GM19240 (cell line): ENCODE measurements around the gene PDE7B.

Source experiments
- DNase-seq: peaks from one replicate; pipeline ENCODE4 v3.0.0; 2011; ENCODE audit warnings: low spot score; ENCODE audit not compliant: insufficient read length

Gene PDE7B

DNA sequence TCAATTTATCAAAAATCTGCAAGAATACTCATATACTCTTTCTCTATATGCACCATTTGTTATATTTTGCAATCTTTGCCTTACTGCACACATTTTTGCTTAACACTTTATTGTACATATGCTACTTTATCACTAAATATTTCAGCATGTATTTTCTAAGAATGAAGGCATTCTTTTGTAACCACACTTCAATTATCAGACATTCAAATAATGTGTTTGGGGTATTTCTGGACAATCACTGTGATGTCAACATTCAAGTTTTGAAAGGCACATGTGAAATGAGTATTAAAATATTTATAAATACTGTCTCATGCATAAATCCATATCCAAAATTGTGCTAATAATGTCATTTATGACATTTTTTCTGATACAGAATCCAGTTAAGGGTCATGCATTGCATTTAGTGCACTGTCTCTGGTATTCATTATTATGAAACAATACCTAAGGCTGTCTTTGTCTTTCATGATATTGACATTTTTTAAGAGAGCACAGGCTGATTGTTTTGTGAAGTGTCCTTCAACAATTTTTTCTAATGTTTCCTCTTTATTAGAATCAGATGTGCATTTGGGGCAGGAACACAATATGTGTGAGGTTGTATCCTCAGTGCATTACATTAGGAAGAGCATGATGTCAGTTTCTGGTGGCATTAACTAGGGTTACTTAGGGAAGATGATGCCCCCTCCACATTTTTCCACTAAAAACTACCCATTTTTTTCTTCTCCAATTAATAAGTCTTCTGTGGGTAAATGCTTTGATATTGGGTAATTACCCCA, 292.9 kb downstream of the PDE7B start:
- DNase-seq = no peak

DNA sequence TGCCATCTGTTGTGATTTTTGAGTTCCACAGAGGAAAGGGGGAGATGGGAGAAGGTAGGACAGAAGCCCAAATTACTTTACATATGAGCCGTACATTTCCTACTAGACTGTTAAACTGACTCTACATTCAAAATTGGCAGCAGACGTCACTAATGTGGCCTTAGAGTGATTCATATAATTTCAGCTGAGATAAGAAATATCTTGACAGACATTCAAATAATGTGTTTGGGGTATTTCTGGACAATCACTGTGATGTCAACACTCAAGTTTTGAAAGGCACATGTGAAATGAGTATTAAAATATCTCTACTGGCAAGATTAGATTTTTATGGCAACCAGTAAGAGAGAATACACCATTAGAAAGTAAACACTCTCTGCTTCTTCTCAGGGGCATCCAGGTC, 294.6 kb downstream of the PDE7B start:
- DNase-seq = no peak

DNA sequence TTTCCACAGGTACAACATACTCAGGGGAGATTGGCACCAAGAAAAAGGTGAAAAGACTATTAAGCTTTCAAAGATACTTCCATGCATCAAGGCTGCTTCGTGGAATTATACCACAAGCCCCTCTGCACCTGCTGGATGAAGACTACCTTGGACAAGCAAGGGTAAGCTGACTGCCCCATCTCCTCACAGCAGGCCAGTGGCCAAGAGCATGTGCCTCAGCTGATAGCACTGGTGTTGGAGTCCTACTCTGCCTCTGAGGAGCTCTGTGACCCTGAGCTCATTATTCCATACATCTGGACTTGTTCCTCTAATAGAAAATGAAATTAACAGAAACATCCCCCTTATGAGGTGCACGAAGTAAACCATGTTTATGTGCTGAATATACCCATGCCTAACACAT, 295.8 kb downstream of the PDE7B start:
- DNase-seq = no peak

DNA sequence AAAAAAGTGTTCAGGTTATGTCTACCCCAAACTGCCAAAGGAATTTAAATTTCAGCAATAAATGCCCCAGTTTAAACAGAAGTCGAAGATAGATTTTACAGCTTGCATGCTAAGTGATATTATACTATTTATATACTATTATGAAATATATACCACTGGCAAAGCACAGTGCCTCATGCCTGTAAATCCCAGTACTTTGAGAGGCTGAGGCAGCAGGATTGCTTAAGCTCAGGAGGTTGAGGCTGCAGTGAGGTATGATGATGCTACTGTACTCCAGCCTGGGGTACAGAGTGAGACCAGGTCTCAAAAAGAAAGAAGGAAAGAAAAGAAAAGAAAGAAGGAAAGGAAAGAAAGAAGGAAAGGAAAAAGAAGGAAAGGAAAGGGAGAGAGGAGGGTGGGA, 296.6 kb downstream of the PDE7B start:
- DNase-seq = no peak

DNA sequence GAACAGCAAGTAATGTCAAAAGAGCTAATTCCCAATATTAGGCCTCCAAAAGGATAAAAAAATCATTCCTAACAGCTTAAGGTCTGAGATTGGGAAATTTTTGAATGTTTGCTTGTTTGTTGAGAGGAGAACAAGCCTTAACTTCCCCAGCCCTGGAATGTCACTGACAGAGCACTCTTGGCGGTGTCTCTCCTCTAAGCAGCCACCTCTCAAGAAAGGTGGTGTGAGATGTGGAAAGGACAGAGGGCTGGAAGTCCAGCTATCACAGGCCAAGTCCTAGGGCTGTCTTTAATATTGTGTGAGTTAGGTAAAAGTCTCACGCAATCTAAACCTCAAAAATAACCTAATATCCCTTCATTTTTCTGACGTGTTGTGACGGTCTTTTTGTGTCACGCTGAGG, 297.0 kb downstream of the PDE7B start:
- no peak for DNase-seq

DNA sequence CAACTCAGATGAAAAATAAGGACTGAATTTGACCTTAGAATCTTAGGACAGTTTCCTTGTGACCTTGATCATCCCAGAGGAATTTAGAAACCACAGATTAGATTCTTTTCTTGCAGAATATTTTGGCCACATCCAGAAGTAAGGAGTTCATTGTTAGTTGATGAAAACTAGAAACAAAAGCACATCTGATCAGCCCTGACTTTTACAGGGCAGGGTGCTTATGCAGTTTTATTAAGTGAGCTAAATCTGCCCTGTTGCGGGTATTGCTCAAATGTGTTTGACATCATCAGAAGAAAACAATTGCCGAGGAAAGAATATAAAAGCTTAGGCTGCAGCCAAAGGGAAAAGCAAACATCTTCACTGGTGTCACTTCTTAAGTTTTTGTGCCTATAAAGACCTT, 297.8 kb downstream of the PDE7B start:
- DNase-seq = no peak

DNA sequence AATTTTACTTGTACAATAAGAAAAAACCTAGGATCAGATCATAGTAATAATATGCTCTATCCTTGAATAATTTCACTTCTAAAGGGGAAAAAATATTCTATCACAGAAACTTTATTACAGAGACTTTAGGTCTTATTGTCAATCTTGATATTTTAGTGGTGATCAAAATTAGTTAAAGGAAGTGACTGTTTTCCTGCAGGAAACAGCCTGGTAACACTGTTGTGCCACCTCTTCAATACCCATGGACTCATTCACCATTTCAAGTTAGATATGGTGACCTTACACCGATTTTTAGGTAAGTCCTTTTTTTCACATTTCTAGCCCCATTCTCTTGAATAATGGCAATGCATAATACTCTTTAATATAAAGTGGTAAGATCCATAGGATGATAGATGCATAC, 299.5 kb downstream of the PDE7B start:
- DNase-seq = no peak

DNA sequence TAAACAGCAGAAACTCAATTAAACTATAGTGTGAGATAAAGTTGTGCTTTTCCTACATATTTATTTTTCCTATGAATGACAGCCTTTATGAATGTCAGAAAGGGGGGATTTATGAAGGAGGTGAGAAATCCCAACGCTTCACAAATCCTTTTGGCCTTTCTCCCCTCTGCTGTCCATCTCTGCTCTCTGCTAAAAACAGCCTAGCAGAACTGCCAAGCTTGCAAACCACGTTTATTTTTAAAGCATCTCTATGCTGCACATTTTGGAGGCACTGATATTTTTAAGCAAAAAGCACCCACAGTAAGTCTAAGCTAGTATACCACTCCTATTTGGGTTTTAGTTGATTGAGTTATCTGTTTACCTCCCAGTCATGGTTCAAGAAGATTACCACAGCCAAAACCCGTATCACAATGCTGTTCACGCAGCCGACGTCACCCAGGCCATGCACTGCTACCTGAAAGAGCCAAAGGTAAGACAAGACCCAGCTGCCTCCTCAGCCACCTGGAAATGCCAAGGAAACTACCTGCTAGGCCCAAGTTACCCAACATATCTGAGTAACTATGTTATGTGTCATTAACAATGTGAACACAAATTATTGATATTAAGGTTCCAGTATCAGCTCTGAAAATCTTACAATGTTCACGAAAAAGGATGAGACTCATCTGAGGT, 302.3 kb downstream of the PDE7B start:
- no peak for DNase-seq

DNA sequence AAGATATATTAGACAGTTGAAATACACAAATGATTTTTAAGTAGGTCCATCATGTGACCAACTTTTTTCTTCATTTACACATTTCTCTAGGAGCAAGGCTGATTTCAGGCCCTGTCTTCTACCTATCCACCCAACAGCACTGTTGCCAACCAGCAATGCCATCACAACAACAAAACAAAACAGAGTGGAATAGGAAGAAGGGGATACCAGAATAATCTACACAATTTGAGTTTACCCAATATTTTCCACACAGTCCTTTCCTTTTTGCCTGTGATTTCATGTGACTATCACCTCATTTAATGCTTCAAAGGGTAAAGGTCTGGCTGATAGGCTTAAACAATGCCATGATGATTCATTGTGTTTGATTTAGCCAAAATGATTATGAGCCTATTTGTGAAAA, 303.7 kb downstream of the PDE7B start:
- no peak for DNase-seq

DNA sequence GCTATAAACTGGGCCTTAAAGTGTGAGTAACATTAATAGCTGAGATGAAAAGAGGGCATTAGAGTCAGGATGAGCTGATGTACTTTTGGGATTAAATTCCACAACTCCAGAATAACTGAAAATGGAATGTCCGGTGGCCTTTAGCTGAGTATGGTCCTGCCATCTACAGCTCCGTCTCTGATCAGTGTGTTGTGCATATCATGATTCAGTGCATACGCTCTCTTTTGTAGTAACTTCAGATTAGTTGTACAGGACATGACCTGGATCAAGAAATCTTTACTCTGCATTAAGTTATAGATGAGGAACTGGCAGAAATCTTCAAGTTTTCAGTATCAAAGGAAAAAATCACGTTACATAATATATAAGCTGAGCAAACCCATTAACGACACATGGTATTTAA, 306.2 kb downstream of the PDE7B start:
- DNase-seq = no peak

DNA sequence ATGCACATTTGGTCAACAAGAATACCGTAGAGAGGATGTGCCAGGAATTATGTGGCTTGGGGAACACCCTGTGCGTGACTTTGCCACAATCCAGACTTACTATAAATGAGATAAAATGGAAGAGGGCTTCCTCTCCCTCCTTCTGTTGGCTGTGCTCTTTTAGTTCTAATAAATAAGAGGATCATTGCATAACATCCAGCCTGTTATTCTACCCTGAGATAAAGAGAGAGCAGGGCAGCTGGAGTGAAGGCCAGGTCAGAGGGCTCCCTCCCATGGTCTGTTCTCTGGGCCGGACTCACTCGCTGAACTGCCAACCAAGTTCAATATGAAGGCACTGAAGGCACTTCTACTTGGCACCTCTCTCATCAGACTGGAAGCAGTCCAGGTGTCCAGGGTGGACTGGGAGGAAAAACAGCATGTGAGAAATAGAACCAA, 306.9 kb downstream of the PDE7B start:
- DNase-seq = no peak

DNA sequence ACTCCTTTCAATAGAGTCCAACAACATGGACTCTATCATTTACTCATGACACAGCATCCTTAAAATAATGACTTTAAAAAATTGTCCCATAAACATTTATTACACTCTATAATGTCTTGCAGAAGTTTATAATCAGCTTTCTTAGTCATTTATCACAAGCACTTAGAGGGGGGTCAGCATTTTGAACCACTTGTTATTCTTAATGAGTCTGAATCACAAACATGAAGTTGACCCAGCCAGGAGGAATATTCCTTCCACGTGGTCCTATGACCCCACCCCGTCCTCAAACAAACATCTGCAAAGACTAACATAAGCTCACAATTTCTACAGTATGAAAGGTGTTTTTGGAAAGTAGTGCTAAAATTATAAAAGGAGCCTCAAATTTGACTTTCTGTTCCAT, 307.5 kb downstream of the PDE7B start:
- no peak for DNase-seq

DNA sequence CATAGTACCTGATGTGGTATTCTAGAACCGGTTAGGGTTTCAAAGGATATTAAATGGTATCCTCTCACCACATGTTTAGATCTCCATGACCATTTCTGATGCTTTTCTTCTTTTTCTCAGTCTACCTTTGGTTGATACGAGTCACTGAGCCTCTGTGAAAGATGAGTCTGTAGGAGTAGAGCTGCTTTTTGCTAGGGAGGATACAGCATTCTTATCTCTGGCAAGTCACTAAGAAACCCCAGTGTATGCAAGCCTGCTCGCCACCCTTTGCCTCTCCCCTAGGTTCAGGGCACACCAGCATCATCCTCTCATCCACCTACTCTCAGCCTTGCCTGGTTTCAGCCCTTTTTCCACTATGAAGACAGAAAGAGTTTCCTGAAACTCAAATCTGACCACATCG, 308.7 kb downstream of the PDE7B start:
- no peak for DNase-seq

DNA sequence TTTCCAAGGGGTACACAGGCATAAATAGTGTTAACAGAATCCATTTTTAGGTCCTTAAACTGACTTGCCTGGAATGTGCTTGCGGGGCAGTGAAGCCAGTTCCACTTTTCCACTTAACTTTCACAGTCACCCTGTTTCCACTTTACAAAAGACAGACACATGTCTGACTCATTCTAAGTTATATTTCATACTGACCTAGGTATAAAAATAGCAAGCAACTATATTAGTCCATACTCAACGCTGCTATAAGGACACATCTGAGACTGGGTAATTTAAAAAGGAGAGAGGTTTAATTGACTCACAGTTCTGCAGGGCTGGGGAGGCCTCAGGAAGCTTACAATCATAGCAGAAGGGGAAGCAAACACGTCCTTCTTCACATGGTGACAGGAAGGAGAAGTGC, 310.4 kb downstream of the PDE7B start:
- no peak for DNase-seq

DNA sequence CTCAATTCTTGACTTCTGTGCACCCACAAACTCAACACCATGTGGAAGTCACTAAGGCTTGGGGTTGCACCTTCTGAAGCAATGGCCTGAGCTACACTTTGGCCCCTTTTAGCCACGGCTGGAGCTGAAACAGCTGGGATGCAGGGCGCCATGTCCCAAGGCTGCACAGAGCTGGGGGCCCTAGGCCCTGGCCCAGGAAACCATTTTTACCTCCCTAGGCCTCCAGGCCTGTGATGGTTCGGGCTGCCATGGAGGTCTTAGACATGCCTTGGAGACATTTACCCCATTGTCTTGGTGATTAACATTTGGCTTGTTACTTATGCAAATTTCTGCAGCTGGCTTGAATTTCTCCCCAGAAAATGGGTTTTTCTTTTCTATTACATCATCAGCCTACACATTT, 311.8 kb downstream of the PDE7B start:
- DNase-seq = no peak

DNA sequence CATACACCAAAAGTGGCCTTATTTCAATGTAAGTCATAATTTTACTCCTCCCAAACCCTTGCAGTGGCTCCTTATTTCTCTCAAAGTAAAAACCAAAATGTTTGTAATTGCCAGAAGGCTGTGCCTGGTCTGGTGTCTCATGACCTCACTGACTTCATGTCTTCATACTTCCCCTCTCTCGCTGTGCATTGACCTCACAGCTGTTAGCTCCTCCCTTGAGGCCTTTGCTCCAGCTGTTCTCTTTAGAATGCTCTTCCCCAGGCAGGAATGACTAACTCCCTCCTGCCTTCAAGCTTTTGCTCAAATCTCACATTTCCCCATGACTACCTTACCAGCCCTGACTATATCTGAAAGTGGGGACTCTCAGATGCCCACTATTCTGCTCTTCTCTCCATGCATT, 315.3 kb downstream of the PDE7B start:
- no peak for DNase-seq

DNA sequence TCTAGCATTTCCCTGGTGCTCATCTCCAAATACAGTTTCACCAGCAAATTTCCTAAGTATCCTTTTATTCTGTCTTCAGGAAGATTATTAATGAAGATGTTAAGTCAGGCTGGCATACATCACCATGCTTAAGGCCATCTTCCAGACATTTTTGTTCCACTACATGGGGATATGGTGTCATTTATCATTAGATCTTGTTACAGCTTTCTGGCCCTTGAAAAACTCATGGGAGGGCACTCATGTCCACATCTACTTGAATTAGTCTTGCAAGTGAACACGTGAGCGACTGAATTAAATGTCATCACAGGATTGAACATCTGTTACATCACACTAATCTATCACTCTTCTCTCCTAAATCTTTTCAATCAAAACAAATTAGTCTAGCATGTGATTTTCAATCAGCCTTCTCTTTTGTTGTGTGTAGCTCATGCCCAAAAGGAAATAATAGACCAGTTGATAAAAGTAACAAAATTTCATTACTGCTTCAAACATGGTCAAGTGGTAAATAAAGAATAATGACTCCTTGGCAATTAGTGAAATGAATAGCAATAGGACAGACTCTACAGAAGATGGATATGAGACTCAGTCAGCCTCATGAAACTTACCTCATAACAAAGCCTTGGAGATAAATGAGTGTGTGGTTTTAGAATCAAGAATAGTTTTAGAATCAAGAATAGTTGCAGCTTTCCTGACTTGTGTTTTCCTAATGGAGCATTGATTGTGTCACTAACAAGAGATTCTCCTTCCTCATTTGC, 318.1 kb downstream of the PDE7B start:
- DNase-seq = no peak

DNA sequence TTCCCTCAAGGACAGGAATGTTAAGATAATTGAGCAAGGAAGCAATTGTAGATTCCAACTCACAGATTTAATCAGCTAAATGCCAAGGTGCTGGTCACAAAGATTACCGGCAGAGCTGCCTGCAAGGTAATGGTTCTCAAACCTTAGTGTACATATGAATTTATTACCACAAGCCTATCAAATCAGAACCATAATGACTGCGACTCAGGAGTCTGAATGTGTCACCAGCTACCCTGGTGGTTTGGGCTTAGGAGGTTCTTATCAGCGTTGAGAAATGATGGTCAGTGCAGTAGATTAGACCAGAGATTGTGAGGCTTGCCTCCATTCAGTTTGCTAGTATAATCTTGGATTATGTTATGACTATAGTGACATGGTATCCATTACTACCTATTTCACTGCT, 319.7 kb downstream of the PDE7B start:
- DNase-seq = no peak

DNA sequence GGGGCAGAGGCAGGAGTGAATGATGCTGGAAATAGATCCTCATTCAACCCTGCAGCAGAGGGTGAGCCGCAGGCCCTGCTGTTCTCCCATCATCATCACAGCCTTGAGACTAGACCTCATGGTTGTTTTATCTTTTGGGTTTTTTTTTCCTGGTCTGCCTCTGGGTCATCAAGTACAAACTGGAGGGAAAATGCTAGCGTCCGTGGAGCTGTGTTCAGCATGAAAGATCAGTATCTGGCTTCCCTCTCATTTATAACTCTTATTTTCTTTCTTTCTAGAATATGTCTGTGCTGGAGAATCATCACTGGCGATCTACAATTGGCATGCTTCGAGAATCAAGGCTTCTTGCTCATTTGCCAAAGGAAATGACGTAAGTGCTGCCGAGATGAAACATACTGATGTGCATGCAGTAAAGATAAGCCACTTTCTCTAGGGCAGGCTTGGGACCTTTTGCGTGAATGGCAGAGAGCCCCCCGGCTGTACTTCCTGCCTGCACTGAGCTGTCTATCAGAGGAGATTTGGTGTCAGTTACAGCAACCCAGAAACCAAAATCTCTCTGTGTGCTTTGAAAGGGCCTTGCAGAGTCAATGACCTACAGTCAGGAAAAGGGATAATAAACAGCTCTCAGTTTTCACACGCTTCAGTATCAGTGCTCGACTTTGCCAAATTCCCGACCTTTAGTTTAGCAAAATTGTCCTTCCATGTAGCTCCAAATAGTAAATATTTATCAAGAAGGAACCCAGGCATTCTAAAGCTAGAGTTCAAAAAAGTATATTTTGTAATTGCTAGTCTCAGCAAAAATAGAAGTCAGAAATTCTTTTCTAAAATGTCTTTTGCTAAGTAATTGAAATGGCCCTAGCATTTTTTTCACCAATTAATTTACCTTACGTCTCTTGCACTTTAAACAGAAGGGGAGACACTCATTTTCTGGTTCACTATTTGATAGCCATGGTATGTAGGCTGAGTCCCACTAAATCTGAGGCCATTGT, 322.3 kb downstream of the PDE7B start:
- DNase-seq = no peak

DNA sequence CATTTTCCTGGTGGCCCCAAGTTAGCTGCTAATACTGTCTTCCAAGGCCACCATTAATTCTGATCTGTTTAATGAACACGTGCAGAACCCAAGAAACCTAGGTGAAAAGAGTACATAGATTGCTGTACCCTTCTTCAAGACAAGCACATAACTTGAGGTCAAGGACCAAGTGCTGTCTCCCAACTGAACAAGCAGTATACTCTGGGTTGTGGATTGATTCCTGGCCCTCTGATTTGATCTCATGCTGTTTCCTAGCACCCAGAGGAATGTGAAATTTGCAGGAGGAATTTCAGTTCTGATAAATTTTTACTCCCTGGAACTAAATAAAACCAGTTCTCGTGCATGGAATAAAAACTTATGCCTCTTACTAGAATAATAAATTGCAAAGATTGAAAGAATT, 323.0 kb downstream of the PDE7B start:
- no peak for DNase-seq

DNA sequence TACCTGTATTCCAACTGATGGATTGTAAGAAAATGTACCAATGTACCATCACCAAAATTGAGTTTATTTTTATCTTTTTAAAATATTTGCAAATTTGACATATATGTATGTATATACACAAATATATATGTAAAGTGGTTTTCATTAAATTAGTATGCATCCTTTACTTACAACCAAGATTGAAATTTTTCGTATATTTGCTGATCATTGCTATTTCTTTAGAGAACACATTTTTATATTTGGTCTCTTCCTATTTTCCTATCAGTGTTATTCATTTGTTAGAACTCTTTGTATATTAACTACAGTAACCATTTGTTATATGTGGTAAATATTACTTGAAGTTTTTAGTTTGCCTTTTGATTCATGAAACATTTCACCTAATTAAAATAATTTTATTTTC, 324.4 kb downstream of the PDE7B start:
- no peak for DNase-seq
